NCI-H1436 treated with DMSO at 0.1 percent for 48 hours (cell line): Measurements from ENCODE around the gene LRRC4.

Source experiments
- DNase-seq: peaks from one replicate; lab custom pipeline; 2025; lab: John Stamatoyannopoulos, UW

The LRRC4 gene

DNA sequence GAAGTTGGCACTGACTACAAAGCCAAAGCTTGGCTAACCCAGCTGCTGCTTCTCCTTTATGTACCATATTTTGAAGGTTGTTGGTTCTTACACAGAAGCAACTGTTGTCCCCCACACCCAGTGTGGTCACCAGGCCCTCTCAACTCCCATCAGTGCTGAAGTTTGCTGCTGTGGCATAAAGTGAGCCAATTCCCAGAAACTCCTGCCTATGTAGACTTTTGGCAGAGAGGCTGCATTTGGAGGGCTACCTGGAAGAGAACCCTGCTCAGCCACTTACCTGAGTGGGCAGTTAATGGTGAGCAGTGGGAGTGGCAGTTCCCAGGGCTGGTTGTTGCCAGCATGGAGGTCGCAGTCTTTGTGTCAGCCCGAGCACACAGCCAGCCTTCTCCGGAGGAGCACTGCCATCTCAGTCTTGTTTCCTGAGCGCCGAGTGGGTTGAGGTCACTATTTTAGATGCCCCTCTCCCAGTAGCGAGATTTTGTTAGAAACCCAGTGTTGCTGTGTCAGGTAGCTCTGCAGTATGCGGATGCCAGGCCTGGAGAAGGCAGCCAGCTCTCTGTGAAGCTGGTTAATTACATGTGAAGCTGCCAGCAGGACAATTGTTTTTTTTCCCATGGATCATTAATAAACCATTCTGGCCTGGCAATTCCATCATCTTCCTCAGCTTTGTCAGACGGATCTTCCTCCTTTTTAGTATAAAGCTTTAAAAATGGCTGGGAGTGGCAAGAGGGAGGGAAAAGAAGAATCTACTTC is 24.5 kb downstream of the LRRC4 start:
- no peak for DNase-seq

- no peak for DNase-seq
Measured at GRCh38 chr7:128005759-128006159, 25.5 kb downstream of the LRRC4 start.

DNA sequence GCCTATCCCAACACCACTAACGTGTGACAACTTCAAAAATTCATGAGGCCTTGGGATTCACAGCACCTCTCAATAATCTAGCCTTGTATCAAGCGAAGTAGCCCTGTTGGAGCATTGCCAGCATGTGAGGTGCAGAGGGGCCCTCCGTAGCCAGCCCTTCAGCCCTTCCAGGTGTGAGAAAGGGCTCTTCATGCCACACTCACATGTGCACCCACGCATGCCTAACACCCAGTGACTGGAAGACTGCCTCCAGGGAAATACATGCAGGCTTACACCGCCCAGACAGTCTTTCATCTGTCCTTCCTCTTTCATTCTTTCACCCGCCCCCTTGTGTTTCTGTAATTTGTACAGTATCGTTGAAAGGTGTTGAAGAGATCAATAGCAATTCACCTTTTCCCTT is 26.1 kb downstream of the LRRC4 start:
- no peak for DNase-seq

- DNase-seq, result no peak
Measured at GRCh38 chr7:128004623-128005022, 26.6 kb downstream of the LRRC4 start.

DNA sequence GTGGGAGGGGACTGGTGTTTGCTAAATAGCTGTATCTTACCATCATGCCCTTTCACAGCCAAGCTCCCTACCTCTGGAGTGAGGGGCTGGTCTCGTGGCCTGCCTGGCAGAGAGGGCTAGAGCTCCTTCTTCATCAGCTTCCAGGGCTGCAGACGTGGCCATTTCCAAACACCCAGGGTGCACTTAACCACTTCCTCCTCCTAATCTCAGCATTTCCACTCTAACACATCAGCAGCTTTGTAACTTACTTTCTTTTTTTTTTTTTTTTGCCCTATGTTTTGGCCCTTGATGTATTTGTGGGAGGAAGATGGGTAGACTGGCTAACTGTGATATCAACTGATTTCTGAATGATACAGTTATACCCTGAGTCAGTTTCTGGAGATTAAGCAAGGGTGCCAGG is 27.4 kb downstream of the LRRC4 start:
- DNase-seq, result no peak

DNA sequence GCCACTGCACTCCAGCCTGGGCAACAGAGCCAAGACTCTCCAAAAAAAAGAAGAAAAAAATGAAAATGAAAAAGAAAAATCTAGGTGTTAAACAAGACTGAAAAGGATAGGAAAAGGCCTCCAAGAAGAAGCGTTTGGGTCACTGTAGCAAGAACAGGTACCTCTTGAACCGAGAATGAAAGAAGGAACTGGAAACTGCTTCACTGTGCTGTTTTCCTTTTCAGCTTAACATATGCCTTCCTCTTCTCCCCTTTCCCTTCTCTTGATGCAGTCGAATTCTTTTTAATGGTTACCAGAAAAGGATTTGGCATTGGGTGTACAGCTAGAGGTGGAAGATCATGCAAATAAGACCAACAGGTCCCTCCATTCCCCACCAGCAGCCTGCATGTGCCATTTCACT is 28.1 kb downstream of the LRRC4 start:
- DNase-seq, result no peak

- no peak for DNase-seq
Measured at GRCh38 chr7:128000854-128001265, 30.4 kb downstream of the LRRC4 start.

DNA sequence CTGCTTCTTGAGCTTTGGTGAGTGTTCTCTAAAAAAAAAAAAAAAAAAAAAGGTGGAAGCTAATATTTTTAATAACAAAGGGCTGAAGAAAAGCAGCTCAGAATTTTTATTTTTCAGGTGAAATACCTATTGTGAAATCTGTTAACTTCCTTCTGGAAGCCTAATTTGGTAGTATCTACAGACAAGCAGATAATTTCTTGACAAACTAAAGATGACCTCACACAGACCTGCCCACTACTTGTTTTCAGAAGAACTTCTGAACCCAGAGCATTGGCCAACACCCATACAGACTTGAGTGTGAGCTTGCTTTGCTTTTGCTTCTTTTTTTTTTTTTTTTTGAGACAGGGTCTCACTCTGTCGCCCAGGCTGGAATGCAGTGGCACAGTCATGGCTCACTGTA is 31.2 kb downstream of the LRRC4 start:
- DNase-seq, result no peak

GRCh38 chr7:127998671-127999070 is 32.6 kb downstream of the LRRC4 start:
- DNase-seq, result no peak

GRCh38 chr7:127997226-127997922 is 33.9 kb downstream of the LRRC4 start:
- no peak for DNase-seq

- DNase-seq, result no peak
Measured at GRCh38 chr7:127996253-127997071, 34.8 kb downstream of the LRRC4 start.

DNA sequence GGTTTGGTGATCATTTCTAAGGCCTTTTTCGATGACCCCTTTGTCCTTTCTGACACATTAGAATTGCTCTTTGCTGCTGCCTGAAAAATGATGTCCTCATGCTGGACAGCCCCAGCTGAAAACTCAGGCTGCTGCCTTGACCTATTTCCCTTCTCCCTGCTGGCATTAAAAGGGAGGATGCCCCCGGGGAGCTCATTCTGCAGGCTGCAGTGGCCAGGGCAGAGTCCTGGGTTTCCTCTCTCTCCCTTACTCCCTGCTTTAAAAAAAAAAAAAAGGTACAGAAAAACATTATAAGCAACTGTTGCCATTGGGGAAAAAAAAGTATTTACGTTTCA is 35.4 kb downstream of the LRRC4 start:
- DNase-seq, result no peak

DNA sequence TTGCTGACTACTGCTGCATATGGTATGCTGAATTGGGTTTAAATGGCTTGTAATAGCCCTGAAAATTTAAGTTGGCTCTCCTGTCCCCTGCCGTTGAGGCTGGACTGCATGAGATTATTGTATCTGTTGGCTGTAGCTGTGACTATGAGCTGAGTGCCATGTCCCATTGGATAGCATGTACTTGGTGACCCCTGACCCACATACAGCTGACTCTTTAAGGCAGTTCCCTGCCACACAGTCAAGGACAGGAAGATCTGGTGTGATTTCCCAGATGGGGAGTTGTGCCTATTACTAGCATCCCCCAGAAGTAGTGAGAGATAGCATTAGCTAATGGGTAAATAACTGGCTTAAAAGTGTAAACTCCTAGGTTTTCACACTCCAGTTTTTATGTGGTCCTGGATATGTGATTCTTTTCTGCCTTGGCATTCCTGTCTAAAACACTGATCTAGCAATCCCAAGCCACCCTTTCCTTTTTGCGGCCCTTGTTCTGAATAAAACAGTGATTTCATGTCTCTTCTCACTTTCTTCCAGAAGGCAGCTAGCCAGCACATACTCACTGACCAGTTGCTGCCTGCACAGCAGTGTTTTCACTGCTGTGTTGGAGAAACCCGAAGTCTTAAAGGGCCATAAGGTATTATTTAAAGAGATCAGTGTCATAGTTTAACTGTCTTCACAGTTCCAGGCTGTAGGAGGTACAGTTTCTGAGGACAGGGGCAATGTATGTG is 35.9 kb downstream of the LRRC4 start:
- no peak for DNase-seq

DNA sequence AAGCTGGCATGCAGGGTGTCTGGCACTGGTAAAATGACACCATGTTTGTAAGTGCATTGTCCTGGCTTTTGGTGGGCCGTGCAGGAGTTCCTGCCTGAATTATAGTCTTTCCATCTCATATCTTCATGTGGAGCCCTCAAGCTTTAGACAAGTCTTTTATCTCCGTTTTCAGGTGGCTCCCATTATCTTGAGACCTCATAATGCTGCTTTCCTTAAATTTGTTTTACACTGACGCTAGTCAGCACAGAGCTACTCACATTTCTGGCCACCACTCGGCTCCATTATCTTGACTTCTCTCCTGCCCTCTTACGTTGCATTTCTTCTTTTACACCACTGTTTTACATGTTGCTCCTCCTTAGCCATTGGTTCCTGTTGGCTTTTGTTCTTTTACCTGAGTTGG is 37.2 kb downstream of the LRRC4 start:
- no peak for DNase-seq

GRCh38 chr7:127993317-127993716 is 37.9 kb downstream of the LRRC4 start:
- no peak for DNase-seq

GRCh38 chr7:127988751-127989150 is 42.5 kb downstream of the LRRC4 start:
- DNase-seq, result no peak

DNA sequence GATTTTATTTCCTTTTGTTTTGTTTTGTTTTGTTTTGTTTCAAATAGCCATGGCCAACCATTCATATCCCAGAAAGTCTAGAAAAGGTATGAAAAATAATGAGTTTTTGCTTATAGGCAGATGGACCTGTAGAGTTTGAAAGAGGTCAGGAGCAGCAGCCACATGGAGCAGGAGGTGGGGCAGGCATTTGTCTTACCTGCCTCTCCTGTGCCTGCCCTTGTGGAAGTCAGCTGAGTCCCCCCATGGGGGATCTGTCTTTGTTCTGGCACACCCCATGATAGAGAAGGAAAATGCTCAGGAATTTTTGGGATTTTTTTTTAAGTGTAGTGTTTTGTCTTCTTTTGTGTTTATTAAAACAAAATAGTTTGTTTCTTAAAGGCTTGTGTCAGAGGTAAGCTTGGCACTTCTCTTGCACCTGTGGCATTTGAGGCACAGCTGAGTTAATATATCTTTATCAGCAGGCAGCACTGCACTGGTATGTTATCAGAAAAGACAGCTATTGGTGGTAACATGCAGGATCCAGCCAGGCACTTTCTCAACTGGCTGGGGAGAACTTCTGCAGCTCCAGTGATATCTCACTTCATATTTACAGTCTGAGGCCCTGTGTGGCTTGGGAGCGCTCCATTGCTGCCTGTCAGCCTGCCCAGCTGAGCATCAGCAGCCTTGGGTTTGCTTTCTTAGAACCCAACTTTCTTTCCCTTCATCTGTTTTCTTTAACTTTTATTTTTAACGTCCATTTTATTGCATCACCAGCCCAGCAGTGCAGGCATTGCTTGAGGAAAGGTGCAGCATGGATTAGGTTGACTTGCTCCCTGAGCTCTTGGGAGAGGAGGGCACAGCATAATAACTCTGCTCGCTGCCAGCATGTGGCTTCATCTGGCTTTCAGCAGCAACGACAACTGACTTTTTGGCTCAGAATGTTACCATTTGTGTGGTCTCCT is 44.4 kb downstream of the LRRC4 start:
- DNase-seq, result no peak

- no peak for DNase-seq
Measured at GRCh38 chr7:127983804-127984332, 47.4 kb downstream of the LRRC4 start.

DNA sequence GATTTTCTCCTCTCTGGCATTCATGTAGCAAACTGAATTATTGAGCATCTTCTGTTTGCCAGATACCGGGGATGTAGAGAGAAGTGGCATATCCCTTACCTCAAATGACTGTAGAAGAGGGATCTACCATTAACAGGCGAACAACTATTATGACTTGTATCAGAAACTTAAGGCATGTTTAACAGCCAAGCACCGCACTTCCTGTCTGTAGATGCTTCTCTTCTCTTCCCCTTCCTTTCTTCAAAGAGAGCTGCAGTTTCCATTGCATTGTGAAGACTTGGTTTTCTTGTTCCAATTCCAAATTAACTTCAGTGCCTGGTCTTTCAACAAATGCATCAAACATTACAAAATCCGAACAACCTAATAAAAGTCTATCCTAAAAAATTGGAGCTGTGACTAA is 49.3 kb downstream of the LRRC4 start:
- DNase-seq, result no peak

DNA sequence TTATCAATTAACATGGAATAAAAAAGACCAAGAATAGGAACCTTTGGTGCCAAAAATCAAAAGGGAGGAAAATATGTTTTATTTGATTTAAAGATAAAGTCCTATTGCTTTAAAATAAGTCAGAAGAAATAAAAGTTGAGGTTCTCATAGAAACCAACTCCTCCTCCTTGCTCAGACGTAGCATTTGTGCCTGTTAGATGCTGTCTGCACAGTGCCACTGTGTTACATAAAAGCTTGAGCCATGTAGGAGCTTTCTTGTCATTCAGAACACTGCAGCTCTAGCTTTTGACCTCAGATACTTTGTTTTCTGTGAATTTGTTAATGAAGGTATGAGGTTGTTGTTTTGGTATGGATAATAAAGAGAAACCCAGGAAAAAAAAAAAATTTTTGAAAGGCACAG is 50.3 kb downstream of the LRRC4 start:
- no peak for DNase-seq

GRCh38 chr7:127979728-127980126 is 51.5 kb downstream of the LRRC4 start:
- no peak for DNase-seq
